ENCODE measurements around the gene ZNF418. TPM values are rescaled to one million over a fixed set of nuclear protein-coding genes. Genes with fewer than 3 reads are reported as not detected.

The ZNF418 gene
- total RNA-seq (2022; extraction: Qiagen RNA extraction), result 1.1 to 1.6 TPM (median 1.2 TPM) in 5 replicates

DNA sequence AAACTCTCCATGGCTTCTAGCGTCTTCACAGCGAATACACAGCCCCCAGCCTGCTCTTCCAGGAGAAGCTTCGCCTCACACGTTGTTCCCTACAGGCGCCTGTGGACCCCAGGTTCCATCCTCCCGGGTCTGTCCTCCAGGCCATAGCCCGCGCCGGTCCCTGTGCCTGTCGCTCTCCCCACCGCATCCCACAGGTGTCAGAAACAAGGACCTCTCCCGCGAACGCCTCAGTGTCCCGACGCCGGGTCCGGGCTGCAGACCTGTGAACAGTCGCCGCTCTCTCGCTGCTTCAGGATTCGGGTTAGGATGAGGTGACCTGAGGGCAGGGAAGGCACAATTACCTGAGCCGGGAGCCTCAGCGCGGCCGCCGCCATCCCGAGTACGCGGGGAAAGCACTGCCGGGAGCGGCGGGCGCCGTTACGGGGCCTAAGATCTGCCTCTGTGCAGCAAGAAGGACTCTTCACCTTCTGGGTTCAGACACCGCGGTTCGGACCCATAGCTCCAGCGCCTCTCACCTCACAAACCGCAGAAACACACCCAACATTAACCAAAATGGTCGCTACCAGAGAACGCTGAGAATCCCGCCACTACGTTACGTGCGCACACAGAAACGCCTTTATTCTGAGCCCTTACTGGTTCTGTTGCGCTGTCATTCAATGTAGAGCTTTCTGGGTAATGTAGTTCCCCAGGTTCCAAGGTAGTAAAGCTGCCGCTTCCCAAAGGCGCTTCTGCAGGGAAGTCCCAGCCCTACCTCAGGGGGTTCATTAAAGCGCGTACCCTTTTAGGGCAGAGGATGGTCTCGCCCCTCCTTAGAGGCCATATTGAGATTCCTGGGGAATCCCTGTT lies at the start of gene ZNF418:
TSS of gene ZNF418 (minus strand) at position 583 of the 846 bp plus-strand sequence. CDS start 1,580 bp downstream, outside the sequence.

GRCh38 chr19:57974434-57974833 lies 39.2 kb upstream of the ZNF418 start, which contains the start of gene C19orf18:
Gene C19orf18, minus strand, starts transcription at chr19:57974534. Its CDS starts 102 bp downstream, at chr19:57974432.

GRCh38 chr19:57947419-57948134 lies 12.4 kb upstream of the ZNF418 start, which contains the start of gene ZNF256:
Gene ZNF256, minus strand, starts transcription at chr19:57947706. Its CDS starts 232 bp downstream, at chr19:57947474.

GRCh38 chr19:57916168-57916995 lies 18.8 kb downstream of the ZNF418 start, which contains the start of gene ZNF417:
Gene ZNF417, minus strand, starts transcription at chr19:57916592. Its CDS starts 181 bp downstream, at chr19:57916411.

GRCh38 chr19:57888560-57889231 lies 46.5 kb downstream of the ZNF418 start, which contains the start of gene ZNF814:
Gene ZNF814, minus strand, starts transcription at chr19:57889037. Its CDS starts 235 bp downstream, at chr19:57888802.

Other genes starting within 250 kb of the ZNF418 start
- gene ZNF154, start 226.2 kb downstream of the ZNF418 start, total RNA-seq (2022; extraction: Qiagen RNA extraction), result not detected in 5 replicates
- gene ZNF671, start 207.8 kb downstream of the ZNF418 start, total RNA-seq (2022; extraction: Qiagen RNA extraction), result 0.88 to 1.1 TPM (median 1.1 TPM) in 5 replicates
- gene ZNF776, start 188.6 kb downstream of the ZNF418 start, total RNA-seq (2022; extraction: Qiagen RNA extraction), result 5.5 to 6.9 TPM (median 5.6 TPM) in 5 replicates
- gene ZNF586, start 165.7 kb downstream of the ZNF418 start, total RNA-seq (2022; extraction: Qiagen RNA extraction), result 5.6 to 7.2 TPM (median 6.4 TPM) in 5 replicates
- gene ZNF552, start 120.5 kb downstream of the ZNF418 start, total RNA-seq (2022; extraction: Qiagen RNA extraction), result 4.9 to 6.3 TPM (median 5.2 TPM) in 5 replicates
- 7.1 to 11.0 TPM (median 9.1 TPM) in 5 replicates for gene ZNF587B, start 105.1 kb downstream of the ZNF418 start, total RNA-seq (2022; extraction: Qiagen RNA extraction)
- 4.2 to 8.9 TPM (median 7.5 TPM) in 5 replicates for gene ZNF587, start 85.5 kb downstream of the ZNF418 start, total RNA-seq (2022; extraction: Qiagen RNA extraction)
- 1.3 to 2.5 TPM (median 1.9 TPM) in 5 replicates for gene ZNF814, start 46.4 kb downstream of the ZNF418 start, total RNA-seq (2022; extraction: Qiagen RNA extraction)
- 3.1 to 6.2 TPM (median 4.6 TPM) in 5 replicates for gene ZNF417, start 18.8 kb downstream of the ZNF418 start, total RNA-seq (2022; extraction: Qiagen RNA extraction)
- 0.99 to 1.4 TPM (median 1.3 TPM) in 5 replicates for gene ZNF256, start 12.3 kb upstream of the ZNF418 start, total RNA-seq (2022; extraction: Qiagen RNA extraction)
- not detected in 5 replicates for gene C19orf18, start 39.1 kb upstream of the ZNF418 start, total RNA-seq (2022; extraction: Qiagen RNA extraction)
- 1.3 to 3.8 TPM (median 2.3 TPM) in 5 replicates for gene ZNF606, start 67.4 kb upstream of the ZNF418 start, total RNA-seq (2022; extraction: Qiagen RNA extraction)
- not detected in 5 replicates for gene ZSCAN1, start 98.6 kb upstream of the ZNF418 start, total RNA-seq (2022; extraction: Qiagen RNA extraction)
- not detected in 5 replicates for gene ZNF135, start 123.9 kb upstream of the ZNF418 start, total RNA-seq (2022; extraction: Qiagen RNA extraction)
- gene ZSCAN18, start 162.8 kb upstream of the ZNF418 start, total RNA-seq (2022; extraction: Qiagen RNA extraction), result 1.3 to 3.6 TPM (median 2.2 TPM) in 5 replicates
- 2.7 to 3.5 TPM (median 3.2 TPM) in 5 replicates for gene ZNF329, start 215.4 kb upstream of the ZNF418 start, total RNA-seq (2022; extraction: Qiagen RNA extraction)
- 12.1 to 13.7 TPM (median 13.0 TPM) in 5 replicates for gene ZNF274, start 247.7 kb upstream of the ZNF418 start, total RNA-seq (2022; extraction: Qiagen RNA extraction)

Measured in A549 treated with dexamethasone at 1 μM for 4 hours (cell line).